ENCODE results near the gene MRPL48. TPM values are rescaled to one million over a fixed set of nuclear protein-coding genes. Genes with fewer than 3 reads are reported as not detected.
"Not testable (repeated sequence)": the region's sequence is repeated elsewhere in the genome, so short reads cannot be mapped to it uniquely, and the experiment has no call there.

Gene MRPL48
- total RNA-seq, 2 donors from 2014 or later = 36.4 to 55.3 TPM

- Mint-ChIP-seq H3K36me3 (ENCODE audit: low read depth) (peaks cover 15% of the 10 kb centered on the region), H3K27ac (no peak overlapping the region), H3K9me3 (no peaks in the 10 kb centered on the region), H3K27me3 (ENCODE audit: insufficient read depth) (no peaks in the 10 kb centered on the region), H3K4me1 (no peaks in the 10 kb centered on the region), H3K4me3 (no peak overlapping the region)
- Histone ChIP-seq H3K27ac (ENCODE audit: low read depth, low read length) (no peak overlapping the region), H3K4me3 (ENCODE audit: low read length) (no peak overlapping the region), H3K36me3 (ENCODE audit: control insufficient read depth, insufficient read depth, low read length) (peaks cover 10% of the 10 kb centered on the region), H3K4me1 (ENCODE audit: control insufficient read depth, insufficient read depth, low read length) (no peaks in the 10 kb centered on the region), H3K27me3 (ENCODE audit: control insufficient read depth, insufficient read depth, low read length, poor library complexity, severe bottlenecking) (no peaks in the 10 kb centered on the region), H3K9ac (ENCODE audit: extremely low read depth, low read length, poor library complexity, severe bottlenecking) (no peak overlapping the region), H3K9me3 (ENCODE audit: control insufficient read depth, low read length) (no peaks in the 10 kb centered on the region)
- 67 to 90% methylated on average over 1 to 5 of the region's 5 CpGs for WGBS, 2 experiments (ENCODE audit: insufficient coverage in 1 of 2, insufficient read length in 1 of 2)
- DNase-seq = no peak
- no peak for TF ChIP-seq CTCF (conservative IDR thresholded peaks at IDR 0.05)
Observed at GRCh38 chr11:73750228-73750627, 37.4 kb upstream of the MRPL48 start.

DNA sequence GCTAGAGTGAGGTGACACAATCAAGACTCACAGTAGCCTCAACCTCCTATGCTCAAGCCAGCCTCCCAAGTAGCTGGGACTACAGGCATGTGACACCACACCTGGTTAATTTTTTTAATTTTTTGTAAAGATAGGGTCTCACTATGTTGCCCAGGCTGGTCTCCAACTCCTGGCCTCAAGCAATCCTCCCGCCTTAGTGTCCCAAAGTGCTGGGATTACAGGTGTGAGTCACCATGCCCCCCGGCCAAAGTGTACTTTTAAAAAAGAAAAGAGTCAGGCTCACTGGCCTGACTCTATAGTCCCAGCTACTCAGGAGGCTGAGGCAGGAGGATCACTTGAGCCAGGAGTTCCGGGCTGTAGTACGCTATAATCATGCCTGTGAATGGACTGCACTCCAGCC is 36.8 kb upstream of the MRPL48 start:
- H3K9me3 Mint-ChIP-seq; H3K27me3 Mint-ChIP-seq (ENCODE audit: insufficient read depth); H3K4me3 ChIP-seq (ENCODE audit: low read length); H3K36me3 ChIP-seq (ENCODE audit: control insufficient read depth, insufficient read depth, low read length); H3K27ac ChIP-seq (ENCODE audit: low read depth, low read length); H3K27ac Mint-ChIP-seq; H3K4me1 ChIP-seq (ENCODE audit: control insufficient read depth, insufficient read depth, low read length); DNase-seq; H3K9me3 ChIP-seq (ENCODE audit: control insufficient read depth, low read length); H3K9ac ChIP-seq (ENCODE audit: extremely low read depth, low read length, poor library complexity, severe bottlenecking); H3K4me3 Mint-ChIP-seq; H3K27me3 ChIP-seq (ENCODE audit: control insufficient read depth, insufficient read depth, low read length, poor library complexity, severe bottlenecking); H3K4me1 Mint-ChIP-seq: not testable (repeated sequence)
- peaks cover 15% of the 10 kb centered on the region for H3K36me3 Mint-ChIP-seq (ENCODE audit: low read depth)
- WGBS, 2 experiments (ENCODE audit: insufficient coverage in 1 of 2, insufficient read length in 1 of 2) = 97 to 100% methylated on average over 2 to 4 of the region's 4 CpGs

DNA sequence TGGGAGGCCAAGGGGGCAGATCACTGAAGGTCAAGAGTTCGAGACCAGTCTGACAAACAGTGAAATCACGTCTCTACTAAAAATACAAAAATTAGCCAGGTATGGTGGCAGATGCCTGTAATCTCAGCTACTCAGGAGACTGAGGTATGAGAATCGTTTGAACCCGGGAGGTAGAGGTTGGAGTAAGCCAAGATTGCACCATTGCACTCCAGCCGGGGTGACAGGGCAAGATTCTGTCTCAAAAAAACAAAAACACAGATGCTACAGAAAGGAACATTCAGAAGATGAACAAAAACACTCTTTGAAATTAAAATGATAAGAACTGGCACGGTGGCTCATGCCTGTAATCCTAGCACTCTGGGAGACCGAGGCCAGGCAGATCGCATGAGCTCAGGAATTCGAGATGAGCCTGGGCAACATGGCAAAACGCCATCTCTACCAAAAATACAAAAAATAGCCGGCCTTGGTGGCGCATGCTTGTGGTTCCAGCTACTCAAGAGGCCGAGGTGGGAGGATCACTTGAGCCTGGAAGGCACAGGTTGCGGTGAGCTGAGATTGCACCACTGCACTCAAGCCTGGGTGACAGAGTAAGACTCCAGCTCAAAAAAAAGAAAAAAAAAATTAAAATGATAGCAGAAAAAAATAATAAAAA is 35.3 kb upstream of the MRPL48 start:
- Histone ChIP-seq H3K27ac (ENCODE audit: low read depth, low read length) (no peak overlapping the region), H3K9ac (ENCODE audit: extremely low read depth, low read length, poor library complexity, severe bottlenecking) (no peak overlapping the region), H3K36me3 (ENCODE audit: control insufficient read depth, insufficient read depth, low read length) (peaks cover 10% of the 10 kb centered on the region), H3K9me3 (ENCODE audit: control insufficient read depth, low read length) (no peaks in the 10 kb centered on the region), H3K4me1 (ENCODE audit: control insufficient read depth, insufficient read depth, low read length) (no peaks in the 10 kb centered on the region), H3K4me3 (ENCODE audit: low read length) (no peak overlapping the region), H3K27me3 (ENCODE audit: control insufficient read depth, insufficient read depth, low read length, poor library complexity, severe bottlenecking) (no peaks in the 10 kb centered on the region)
- no peaks in the 10 kb centered on the region for H3K4me1 Mint-ChIP-seq
- H3K36me3 Mint-ChIP-seq (ENCODE audit: low read depth) = peaks cover 17% of the 10 kb centered on the region
- H3K4me3 Mint-ChIP-seq = no peak overlapping the region
- 94 to 95% methylated on average over 6 to 14 of the region's 14 CpGs for WGBS, 2 experiments (ENCODE audit: insufficient coverage in 1 of 2, insufficient read length in 1 of 2)
- no peak for DNase-seq
- H3K27me3 Mint-ChIP-seq (ENCODE audit: insufficient read depth) = no peaks in the 10 kb centered on the region
- no peak for TF ChIP-seq CTCF (conservative IDR thresholded peaks at IDR 0.05)
- H3K27ac Mint-ChIP-seq = peak overlapping the region; percentile 39
- H3K9me3 Mint-ChIP-seq = no peaks in the 10 kb centered on the region

GRCh38 chr11:73752903-73753302 is 34.8 kb upstream of the MRPL48 start:
- peaks cover 3% of the 10 kb centered on the region for H3K4me1 Mint-ChIP-seq
- H3K9ac ChIP-seq (ENCODE audit: extremely low read depth, low read length, poor library complexity, severe bottlenecking) = no peak overlapping the region
- H3K4me1 ChIP-seq (ENCODE audit: control insufficient read depth, insufficient read depth, low read length) = no peaks in the 10 kb centered on the region
- H3K27ac Mint-ChIP-seq = no peak overlapping the region
- WGBS, 2 experiments (ENCODE audit: insufficient coverage in 1 of 2, insufficient read length in 1 of 2) = 92 to 95% methylated on average over 5 to 7 of the region's 7 CpGs
- no peaks in the 10 kb centered on the region for H3K27me3 ChIP-seq (ENCODE audit: control insufficient read depth, insufficient read depth, low read length, poor library complexity, severe bottlenecking)
- no peak for DNase-seq
- no peaks in the 10 kb centered on the region for H3K9me3 Mint-ChIP-seq
- H3K4me3 Mint-ChIP-seq = no peak overlapping the region
- TF ChIP-seq CTCF (conservative IDR thresholded peaks at IDR 0.05) = no peak
- H3K27ac ChIP-seq (ENCODE audit: low read depth, low read length) = no peak overlapping the region
- peaks cover 16% of the 10 kb centered on the region for H3K36me3 Mint-ChIP-seq (ENCODE audit: low read depth)
- no peaks in the 10 kb centered on the region for H3K27me3 Mint-ChIP-seq (ENCODE audit: insufficient read depth)
- no peak overlapping the region for H3K4me3 ChIP-seq (ENCODE audit: low read length)
- peaks cover 10% of the 10 kb centered on the region for H3K36me3 ChIP-seq (ENCODE audit: control insufficient read depth, insufficient read depth, low read length)
- H3K9me3 ChIP-seq (ENCODE audit: control insufficient read depth, low read length) = no peaks in the 10 kb centered on the region

All from endodermal cell (in vitro differentiated cells).